ENCODE measurements around the gene CEP72.

CEP72 gene

GRCh38 chr5:569358-569867, 42.7 kb upstream of the CEP72 start:
- no peaks in the 10 kb centered on the region for H3K9me3 ChIP-seq (ENCODE audit: control insufficient read depth, insufficient read depth, low read length)
- H3K4me1 ChIP-seq (ENCODE audit: control insufficient read depth, low read length): no peaks in the 10 kb centered on the region
- no peak overlapping the region for H3K4me3 ChIP-seq (ENCODE audit: low read length)
- TF ChIP-seq CTCF (IDR thresholded peaks at IDR 0.05; ENCODE audit: low read depth, low read length, poor library complexity, severe bottlenecking) (no peak), EZH2phosphoT487 (IDR thresholded peaks at IDR 0.05; ENCODE audit: borderline replicate concordance, low read length) (no peak)
- no peaks in the 10 kb centered on the region for H3K79me2 ChIP-seq (ENCODE audit: control insufficient read depth, low read length)
- no peaks in the 10 kb centered on the region for H3K36me3 ChIP-seq (ENCODE audit: control insufficient read depth, low read length)
- no peaks in the 10 kb centered on the region for H3K9me2 ChIP-seq (replicated peaks; ENCODE audit: control insufficient read depth, low read length)
- H3F3A ChIP-seq (ENCODE audit: control insufficient read depth, insufficient read depth): no peaks in the 10 kb centered on the region
- H4K20me1 ChIP-seq (ENCODE audit: control insufficient read depth, insufficient read depth, low read depth, low read length): no peaks in the 10 kb centered on the region
- peaks cover 4% of the 10 kb centered on the region; the same call in 1 of the 2 replicates for H3K27me3 ChIP-seq (ENCODE audit: control insufficient read depth, low read length)
- H3K27ac ChIP-seq (ENCODE audit: low read depth, low read length): no peak overlapping the region
- no peak overlapping the region for H3K4me2 ChIP-seq (ENCODE audit: low read length)

- Histone ChIP-seq H3K9me2 (replicated peaks; ENCODE audit: control insufficient read depth, low read length) (no peaks in the 10 kb centered on the region), H3F3A (ENCODE audit: control insufficient read depth, insufficient read depth) (no peaks in the 10 kb centered on the region), H3K27me3 (ENCODE audit: control insufficient read depth, low read length) (peaks cover 4% of the 10 kb centered on the region; the same call in 1 of the 2 replicates), H3K4me2 (ENCODE audit: low read length) (no peak overlapping the region), H4K20me1 (ENCODE audit: control insufficient read depth, insufficient read depth, low read depth, low read length) (no peaks in the 10 kb centered on the region), H3K79me2 (ENCODE audit: control insufficient read depth, low read length) (no peaks in the 10 kb centered on the region), H3K36me3 (ENCODE audit: control insufficient read depth, low read length) (no peaks in the 10 kb centered on the region), H3K9me3 (ENCODE audit: control insufficient read depth, insufficient read depth, low read length) (no peaks in the 10 kb centered on the region), H3K4me1 (ENCODE audit: control insufficient read depth, low read length) (no peaks in the 10 kb centered on the region), H3K27ac (ENCODE audit: low read depth, low read length) (no peak overlapping the region), H3K4me3 (ENCODE audit: low read length) (no peak overlapping the region)
- no peak for TF ChIP-seq CTCF (IDR thresholded peaks at IDR 0.05; ENCODE audit: low read depth, low read length, poor library complexity, severe bottlenecking)
- TF ChIP-seq EZH2phosphoT487 (IDR thresholded peaks at IDR 0.05; ENCODE audit: borderline replicate concordance, low read length): no peak
Observed at GRCh38 chr5:569868-570361, 42.2 kb upstream of the CEP72 start.

- TF ChIP-seq EZH2phosphoT487 (IDR thresholded peaks at IDR 0.05; ENCODE audit: borderline replicate concordance, low read length) (no peak), CTCF (IDR thresholded peaks at IDR 0.05; ENCODE audit: low read depth, low read length, poor library complexity, severe bottlenecking) (no peak)
- Histone ChIP-seq H3K9me2 (replicated peaks; ENCODE audit: control insufficient read depth, low read length) (no peaks in the 10 kb centered on the region), H3K9me3 (ENCODE audit: control insufficient read depth, insufficient read depth, low read length) (no peaks in the 10 kb centered on the region), H3K79me2 (ENCODE audit: control insufficient read depth, low read length) (no peaks in the 10 kb centered on the region), H3K36me3 (ENCODE audit: control insufficient read depth, low read length) (no peaks in the 10 kb centered on the region), H4K20me1 (ENCODE audit: control insufficient read depth, insufficient read depth, low read depth, low read length) (no peaks in the 10 kb centered on the region), H3K27me3 (ENCODE audit: control insufficient read depth, low read length) (peaks cover 4% of the 10 kb centered on the region; the same call in 1 of the 2 replicates), H3K27ac (ENCODE audit: low read depth, low read length) (no peak overlapping the region), H3F3A (ENCODE audit: control insufficient read depth, insufficient read depth) (no peaks in the 10 kb centered on the region), H3K4me1 (ENCODE audit: control insufficient read depth, low read length) (no peaks in the 10 kb centered on the region), H3K4me2 (ENCODE audit: low read length) (no peak overlapping the region), H3K4me3 (ENCODE audit: low read length) (no peak overlapping the region)
Observed at GRCh38 chr5:570446-570845, 41.7 kb upstream of the CEP72 start.
